GM18520 (cell line): ENCODE measurements around the gene SLC66A2.

Source experiments
- ATAC-seq: cut with Tn5 transposase; IDR thresholded peaks from one replicate; pipeline ENCODE4 v1.9.1; 2021; ENCODE audit not compliant: unreplicated experiment

The SLC66A2 gene

GRCh38 chr18:79938196-79938595 lies 13.3 kb downstream of the SLC66A2 start:
- ATAC-seq: no peak

GRCh38 chr18:79937103-79937860 lies 14.2 kb downstream of the SLC66A2 start:
- ATAC-seq: no peak

GRCh38 chr18:79936641-79937040 lies 14.8 kb downstream of the SLC66A2 start:
- ATAC-seq: no peak

GRCh38 chr18:79935925-79936324 lies 15.5 kb downstream of the SLC66A2 start:
- ATAC-seq: no peak

GRCh38 chr18:79935499-79935898 lies 16.0 kb downstream of the SLC66A2 start:
- no peak for ATAC-seq

- ATAC-seq: no peak
Observed at GRCh38 chr18:79935098-79935480, 16.4 kb downstream of the SLC66A2 start.

- no peak for ATAC-seq
Observed at GRCh38 chr18:79934311-79935097, 16.9 kb downstream of the SLC66A2 start.

- ATAC-seq: no peak
Observed at GRCh38 chr18:79933765-79934164, 17.7 kb downstream of the SLC66A2 start.

GRCh38 chr18:79932907-79933306 lies 18.5 kb downstream of the SLC66A2 start:
- ATAC-seq: no peak

GRCh38 chr18:79931475-79931874 lies 20.0 kb downstream of the SLC66A2 start:
- ATAC-seq: no peak

- no peak for ATAC-seq
Observed at GRCh38 chr18:79930020-79930642, 21.3 kb downstream of the SLC66A2 start.

GRCh38 chr18:79928563-79928960 lies 22.9 kb downstream of the SLC66A2 start:
- no peak for ATAC-seq

- ATAC-seq: no peak
Observed at GRCh38 chr18:79927607-79928562, 23.6 kb downstream of the SLC66A2 start.

GRCh38 chr18:79926715-79927606 lies 24.5 kb downstream of the SLC66A2 start:
- no peak for ATAC-seq

GRCh38 chr18:79926306-79926705 lies 25.1 kb downstream of the SLC66A2 start:
- ATAC-seq: no peak

GRCh38 chr18:79924814-79925731 lies 26.4 kb downstream of the SLC66A2 start:
- no peak for ATAC-seq

- no peak for ATAC-seq
Observed at GRCh38 chr18:79923896-79924585, 27.4 kb downstream of the SLC66A2 start.

- no peak for ATAC-seq
Observed at GRCh38 chr18:79922971-79923411, 28.5 kb downstream of the SLC66A2 start.
